Left ventricle myocardium inferior (tissue), 1 donor: ENCODE data around the gene LETM1. TPM values are rescaled to one million over a fixed set of nuclear protein-coding genes. Genes with fewer than 3 reads are reported as not detected.

Experiments used
- DNase-seq: peaks from one replicate; pipeline ENCODE4 v3.0.0-alpha.2; 2020
- H3K27ac ChIP-seq: fragments of 200-600 bp; replicated peaks from 2 replicates; pipeline ENCODE4 v1.8.0; 2021
- H3K27me3 ChIP-seq: fragments of 200-600 bp; 2 replicates; pipeline ENCODE4 v1.8.0; 2021; ENCODE audit warnings: low read depth
- H3K36me3 ChIP-seq: fragments of 200-600 bp; 2 replicates; pipeline ENCODE4 v1.8.0; 2021
- H3K4me1 ChIP-seq: fragments of 200-600 bp; 2 replicates; pipeline ENCODE4 v1.8.0; 2021
- H3K4me3 ChIP-seq: fragments of 200-600 bp; 2 replicates; pipeline ENCODE4 v1.8.0; 2021; ENCODE audit warnings: mild to moderate bottlenecking, moderate library complexity
- H3K9me3 ChIP-seq: fragments of 200-600 bp; replicated peaks from 2 replicates; pipeline ENCODE4 v1.8.0; 2021
- CTCF ChIP-seq: fragments of 200-600 bp; IDR thresholded peaks from 2 replicates; pipeline ENCODE4 v1.8.0; 2021; ENCODE audit warnings: antibody characterized with exemption, mild to moderate bottlenecking, borderline replicate concordance
- intact Hi-C: fragments of 100-400 bp; cut with micrococcal nuclease; formaldehyde crosslinking; loops from one replicate; pipeline ENCODE4 v1.11.0; 2022
- total RNA-seq: library from RNA; stranded (reverse); fragmentation: NEBNext Ultra II Directional; extraction: Animal tissue kit (Norgen Biotek cat#: 25700); gene quantifications from one replicate; pipeline ENCODE4 v1.2.1, GENCODE V29; 2021
- donor health status: DM: no; HTN: yes; CAD: no; lungs with severe emphysema.

The LETM1 gene
- total RNA-seq, 1 donor from 2014 or later = 38.8 TPM

GRCh38 chr4:1780435-1780834, 75.5 kb downstream of the LETM1 start:
- intact Hi-C loops = no loop called here
- H3K36me3 ChIP-seq = no peaks in the 10 kb centered on the region
- DNase-seq = no peak
- TF ChIP-seq CTCF = no peak
- H3K27ac ChIP-seq = no peak overlapping the region
- no peak overlapping the region for H3K4me3 ChIP-seq
- H3K9me3 ChIP-seq = no peaks in the 10 kb centered on the region
- H3K4me1 ChIP-seq = peaks cover 15% of the 10 kb centered on the region
- peaks cover 14% of the 10 kb centered on the region for H3K27me3 ChIP-seq

- H3K4me1 ChIP-seq = peaks cover 8% of the 10 kb centered on the region
- DNase-seq = no peak
- TF ChIP-seq CTCF = no peak
- no peak overlapping the region for H3K27ac ChIP-seq
- H3K9me3 ChIP-seq = no peaks in the 10 kb centered on the region
- no peaks in the 10 kb centered on the region for H3K36me3 ChIP-seq
- no peak overlapping the region for H3K4me3 ChIP-seq
- intact Hi-C loops = no loop called here
- peaks cover 14% of the 10 kb centered on the region for H3K27me3 ChIP-seq
Measured at GRCh38 chr4:1779588-1780382, 76.2 kb downstream of the LETM1 start.

- Histone ChIP-seq H3K27ac (no peak overlapping the region), H3K4me1 (peaks cover 5% of the 10 kb centered on the region), H3K4me3 (no peak overlapping the region), H3K27me3 (peaks cover 14% of the 10 kb centered on the region), H3K36me3 (no peaks in the 10 kb centered on the region), H3K9me3 (no peaks in the 10 kb centered on the region)
- no peak for TF ChIP-seq CTCF
- no peak for DNase-seq
- intact Hi-C loops = no loop called here
Measured at GRCh38 chr4:1778642-1779392, 77.1 kb downstream of the LETM1 start.

- Histone ChIP-seq H3K27me3 (peaks cover 14% of the 10 kb centered on the region), H3K27ac (no peak overlapping the region), H3K4me1 (peaks cover 5% of the 10 kb centered on the region), H3K4me3 (no peak overlapping the region), H3K36me3 (no peaks in the 10 kb centered on the region), H3K9me3 (no peaks in the 10 kb centered on the region)
- intact Hi-C loops = no loop called here
- DNase-seq = no peak
- no peak for TF ChIP-seq CTCF
Measured at GRCh38 chr4:1777822-1778641, 77.9 kb downstream of the LETM1 start.

- H3K27ac ChIP-seq = no peak overlapping the region
- H3K36me3 ChIP-seq = no peaks in the 10 kb centered on the region
- intact Hi-C loops = no loop called here
- peaks cover 5% of the 10 kb centered on the region for H3K4me1 ChIP-seq
- DNase-seq = no peak
- H3K4me3 ChIP-seq = no peak overlapping the region
- no peaks in the 10 kb centered on the region for H3K9me3 ChIP-seq
- no peak for TF ChIP-seq CTCF
- peaks cover 14% of the 10 kb centered on the region for H3K27me3 ChIP-seq
Measured at GRCh38 chr4:1776521-1777161, 79.3 kb downstream of the LETM1 start.
